GM20431 (cell line): ENCODE measurements around the gene IL26.
"Not testable (repeated sequence)": the region's sequence is repeated elsewhere in the genome, so short reads cannot be mapped to it uniquely, and the experiment has no call there.

ENCODE experiments used
- in situ Hi-C: fragments of 300-500 bp; cut with MseI, MboI; formaldehyde crosslinking; loops from one replicate; pipeline ENCODE4 v1.15.0; 2020; ENCODE audit warnings: low sequenced_read_pairs; ENCODE audit not compliant: unreplicated experiment

Gene IL26

GRCh38 chr12:68240975-68241374, 15.4 kb upstream of the IL26 start:
- in situ Hi-C loops: no loop called here

GRCh38 chr12:68240079-68240478, 14.5 kb upstream of the IL26 start:
- in situ Hi-C loops: no loop called here

GRCh38 chr12:68239309-68239982, 13.8 kb upstream of the IL26 start:
- in situ Hi-C loops: loop anchor here (10.0 kb wide), 1 partner anchor 75 kb away; no protein-coding TSS in a partner anchor

DNA sequence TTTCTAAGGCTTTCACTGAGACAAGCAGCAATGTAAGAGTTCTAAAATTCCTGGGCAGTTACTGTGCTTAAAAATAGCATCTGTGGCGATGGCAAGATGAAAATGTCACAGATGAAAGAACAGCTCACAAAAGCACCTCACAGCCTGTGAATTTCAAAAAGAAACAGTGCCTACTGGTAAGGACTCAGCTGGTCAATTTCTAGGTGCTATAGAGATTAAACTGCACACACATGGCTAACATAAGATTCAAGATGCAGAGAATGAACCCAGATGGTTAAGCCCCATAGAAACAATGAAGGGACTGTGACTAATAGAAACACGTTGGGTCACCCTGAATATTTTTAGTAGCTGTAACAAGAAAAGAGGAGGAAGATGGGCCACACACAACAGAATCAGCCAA, 12.0 kb upstream of the IL26 start:
- in situ Hi-C loops: loop anchor here (10.0 kb wide), 1 partner anchor 77 kb away; no protein-coding TSS in a partner anchor

GRCh38 chr12:68237078-68237477, 11.5 kb upstream of the IL26 start:
- in situ Hi-C loops: loop anchor here (10.0 kb wide), 1 partner anchor 78 kb away; no protein-coding TSS in a partner anchor

- in situ Hi-C loops: loop anchor here (10.0 kb wide), 1 partner anchor 78 kb away; no protein-coding TSS in a partner anchor
Measured at GRCh38 chr12:68236421-68237059, 10.9 kb upstream of the IL26 start.

DNA sequence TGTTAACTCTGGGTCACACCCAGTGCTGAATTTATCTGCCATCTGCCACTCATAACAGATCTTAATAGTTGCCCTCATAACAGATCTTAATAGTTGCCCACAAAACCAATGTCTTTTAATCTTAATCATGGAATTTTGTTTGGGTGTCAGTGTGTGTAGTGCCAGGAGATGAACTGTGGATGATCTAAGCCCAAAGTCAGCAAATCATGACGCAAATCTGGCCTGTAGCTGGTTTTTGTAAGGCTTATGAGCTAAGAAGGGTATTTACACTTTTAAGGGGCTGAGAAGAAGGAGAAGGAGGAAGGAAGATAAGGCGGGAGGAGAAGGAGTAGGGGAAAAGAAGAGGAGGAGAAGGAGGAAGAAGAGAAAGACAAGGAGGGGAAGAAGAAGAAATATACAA, 10.0 kb upstream of the IL26 start:
- in situ Hi-C loops: loop anchor here (10.0 kb wide), 1 partner anchor 79 kb away; no protein-coding TSS in a partner anchor

DNA sequence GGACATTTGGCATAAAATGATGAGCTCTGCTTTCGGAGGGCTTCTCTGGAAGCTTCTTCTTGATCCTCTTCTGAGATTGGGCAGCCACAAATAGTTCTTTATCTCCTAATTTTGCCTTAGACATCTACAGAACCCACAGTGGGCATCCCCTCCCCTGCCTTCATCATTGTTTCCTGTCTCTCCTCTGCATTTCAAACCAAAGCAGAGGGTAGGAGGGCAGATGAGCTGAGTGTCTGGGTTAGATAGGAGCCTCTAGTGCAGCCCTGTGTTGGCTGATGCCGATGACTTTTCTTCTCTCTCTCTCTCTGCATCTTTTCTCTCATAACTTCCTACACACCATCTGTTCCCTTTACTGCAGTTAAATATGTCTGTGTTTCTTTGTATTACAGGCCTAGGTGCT, 8.5 kb upstream of the IL26 start:
- in situ Hi-C loops: loop anchor here (10.0 kb wide), 1 partner anchor 81 kb away; no protein-coding TSS in a partner anchor

DNA sequence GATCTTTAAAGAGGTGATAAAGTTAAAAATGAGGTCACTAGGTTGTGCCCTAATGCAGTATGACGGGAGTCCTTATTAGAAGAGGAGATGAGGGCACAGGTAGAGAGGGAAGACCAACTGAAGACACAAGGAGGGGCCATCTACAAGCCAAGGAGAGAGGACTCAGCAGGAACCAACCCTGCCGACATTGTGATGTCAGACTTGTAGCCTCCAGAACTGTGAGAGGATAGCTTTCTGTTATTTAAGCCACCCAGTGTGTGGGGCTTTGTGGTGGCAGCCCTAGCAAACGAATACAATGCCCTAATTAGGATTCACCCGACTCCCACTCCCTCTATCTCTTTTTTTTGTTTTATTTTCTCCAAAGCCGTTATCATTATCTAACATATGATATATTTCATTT, 7.9 kb upstream of the IL26 start:
- in situ Hi-C loops: loop anchor here (10.0 kb wide), 1 partner anchor 81 kb away; no protein-coding TSS in a partner anchor

GRCh38 chr12:68231691-68232090, 6.1 kb upstream of the IL26 start:
- in situ Hi-C loops: loop anchor here (10.0 kb wide), 1 partner anchor 83 kb away; no protein-coding TSS in a partner anchor

- in situ Hi-C loops: loop anchor here (10.0 kb wide), 1 partner anchor 84 kb away; no protein-coding TSS in a partner anchor
Measured at GRCh38 chr12:68231229-68231628, 5.6 kb upstream of the IL26 start.

DNA sequence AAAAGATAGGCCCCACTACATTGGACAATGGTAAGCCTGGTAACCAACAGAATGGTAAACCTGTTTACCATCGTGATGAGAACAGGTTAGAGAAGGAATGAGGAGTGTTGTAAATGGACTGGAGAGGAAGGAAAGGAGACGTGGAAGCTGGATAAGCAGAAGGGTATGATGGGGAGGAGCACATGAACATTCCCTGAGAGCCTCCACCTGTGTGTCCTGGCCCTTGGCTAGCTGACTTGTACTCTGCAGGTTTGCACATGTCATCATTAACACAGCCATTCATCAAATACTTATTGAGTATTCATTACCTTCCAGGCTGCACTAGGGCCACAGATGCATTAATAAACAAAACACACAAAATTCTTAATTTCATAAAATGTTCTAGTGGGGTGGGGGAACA, 4.3 kb upstream of the IL26 start:
- in situ Hi-C loops: loop anchor here (10.0 kb wide), 1 partner anchor 85 kb away; no protein-coding TSS in a partner anchor

DNA sequence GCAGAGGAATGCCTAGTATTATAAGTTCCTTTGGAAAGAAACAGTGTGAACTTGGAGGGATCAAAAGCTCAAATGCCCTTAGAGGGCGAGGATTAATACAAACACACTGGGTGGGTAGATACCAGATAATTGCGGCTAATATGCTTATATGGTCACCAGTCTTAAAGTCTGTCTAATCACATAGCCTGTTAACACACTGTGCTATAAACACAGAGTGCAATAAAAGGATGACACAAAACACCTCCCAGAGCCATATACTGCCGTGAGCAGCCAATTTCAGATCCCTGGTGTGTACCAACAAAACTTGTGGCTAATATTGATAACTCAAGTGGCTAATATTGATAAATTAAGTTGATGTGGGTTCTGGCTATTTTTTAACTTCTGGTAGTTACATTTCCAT, 1.7 kb upstream of the IL26 start:
- in situ Hi-C loops: no loop called here

GRCh38 chr12:68224613-68225285, 861 bp downstream of the IL26 start:
- in situ Hi-C loops: no loop called here

- in situ Hi-C loops: no loop called here
Measured at GRCh38 chr12:68223067-68223747, 2.4 kb downstream of the IL26 start.

- in situ Hi-C loops: no loop called here
Measured at GRCh38 chr12:68222326-68222725, 3.3 kb downstream of the IL26 start.

- in situ Hi-C loops: no loop called here
Measured at GRCh38 chr12:68221497-68221896, 4.1 kb downstream of the IL26 start.

DNA sequence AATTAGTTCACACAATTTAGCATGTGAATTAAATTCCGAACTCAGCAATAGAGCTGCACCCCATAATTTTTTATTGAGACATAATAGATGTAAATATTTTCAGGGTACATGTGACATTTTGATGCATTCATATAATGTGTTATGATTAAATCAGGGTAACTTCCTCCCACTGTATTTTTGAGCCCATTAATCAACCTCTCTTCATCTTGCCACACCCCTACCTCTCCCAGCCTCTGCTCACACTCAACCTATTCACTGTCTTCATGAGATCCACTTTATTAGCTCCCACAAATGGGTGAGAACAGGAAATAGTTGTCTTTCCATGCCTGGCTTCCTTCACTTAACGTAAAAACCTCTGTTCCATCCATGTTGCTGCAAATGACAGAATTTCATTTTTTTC, 14.7 kb downstream of the IL26 start:
- in situ Hi-C loops: no loop called here

- in situ Hi-C loops: not testable (repeated sequence)
Measured at GRCh38 chr12:68209048-68209728, 16.4 kb downstream of the IL26 start.

GRCh38 chr12:68207276-68207675, 18.3 kb downstream of the IL26 start:
- in situ Hi-C loops: no loop called here
